A673 (cell line): Measurements from ENCODE around the gene GPATCH2. TPM values are rescaled to one million over a fixed set of nuclear protein-coding genes. Genes with fewer than 3 reads are reported as not detected.

Experiments used
- BruUV-seq: library from RNA; stranded (reverse); fragments of 400-500 nt; replicated peaks from 2 replicates; lab custom pipeline; 2021; lab: Mats Ljungman, UMichigan
- CTCF ChIA-PET: fragments of 300-600 bp; sonication (Branson Sonifier 250); formaldehyde crosslinking; loops from one replicate; lab custom pipeline; 2022; ENCODE audit warnings: antibody characterized with exemption; lab: Charles Lee
- POLR2A ChIA-PET: fragments of 300-600 bp; sonication (Branson Sonifier 250); formaldehyde crosslinking; loops from one replicate; lab custom pipeline; 2022; ENCODE audit warnings: antibody characterized with exemption; ENCODE audit not compliant: low non-redundant PET; lab: Charles Lee
- DNase-seq: peaks from one replicate; pipeline ENCODE4 v3.0.0-alpha.2; 2015; ENCODE audit warnings: low spot score
- H3K27ac ChIP-seq: fragments of 200-600 bp; sonication (generic); 2 replicates; pipeline ENCODE4 v1.5.1; 2016; ENCODE audit warnings: mixed run types, low read depth, mild to moderate bottlenecking, mixed read lengths, antibody characterized with exemption, low read length; ENCODE audit not compliant: poor library complexity, severe bottlenecking
- H3K27me3 ChIP-seq: fragments of 200-600 bp; sonication (generic); replicated peaks from 2 replicates; pipeline ENCODE4 v1.6.1; 2017; ENCODE audit warnings: mixed run types, low read depth, mild to moderate bottlenecking, mixed read lengths, antibody characterized with exemption, low read length; ENCODE audit not compliant: insufficient read depth, poor library complexity
- H3K36me3 ChIP-seq: fragments of 200-600 bp; sonication (generic); 2 replicates; pipeline ENCODE4 v1.6.1; 2016; ENCODE audit warnings: mixed run types, mild to moderate bottlenecking, mixed read lengths, antibody characterized with exemption, low read length; ENCODE audit not compliant: insufficient read depth, poor library complexity, severe bottlenecking
- H3K4me1 ChIP-seq: fragments of 200-600 bp; sonication (generic); 2 replicates; pipeline ENCODE4 v1.6.1; 2017; ENCODE audit warnings: mixed run types, mild to moderate bottlenecking, mixed read lengths, antibody characterized with exemption, low read length; ENCODE audit not compliant: insufficient read depth, poor library complexity, severe bottlenecking
- H3K4me3 ChIP-seq: fragments of 200-600 bp; sonication (generic); 2 replicates; pipeline ENCODE4 v1.5.1; 2016; ENCODE audit warnings: low read depth, mixed run types, mild to moderate bottlenecking, mixed read lengths, low read length; ENCODE audit not compliant: poor library complexity, severe bottlenecking
- H3K9me3 ChIP-seq: fragments of 200-600 bp; sonication (generic); 2 replicates; pipeline ENCODE4 v1.6.1; 2016; ENCODE audit warnings: mixed run types, low read depth, mild to moderate bottlenecking, mixed read lengths, antibody characterized with exemption, low read length; ENCODE audit not compliant: poor library complexity, severe bottlenecking
- EZH2 ChIP-seq: fragments of 200-600 bp; sonication (generic); IDR thresholded peaks from 2 replicates; pipeline ENCODE4 v1.6.1; 2017; ENCODE audit warnings: borderline replicate concordance, low read depth, mild to moderate bottlenecking, mixed read lengths, antibody characterized with exemption, low read length; ENCODE audit not compliant: poor library complexity, severe bottlenecking
- intact Hi-C: fragments of 100-400 bp; cut with micrococcal nuclease; formaldehyde crosslinking; loops from one replicate; pipeline ENCODE4 v1.10.0; 2022; ENCODE audit not compliant: unreplicated experiment
- total RNA-seq: library from RNA; stranded (reverse); gene quantifications from 2 replicates; pipeline ENCODE4 v1.2.3, GENCODE V29; 2021
- TF ChIP-seq, protein P1 (sequence below): fragments of 300-800, 200-600 bp; sonication (generic); conservative IDR thresholded peaks from 2 replicates; pipeline ENCODE4 v1.5.1; 2017; ENCODE audit warnings: low read depth, mild to moderate bottlenecking, antibody characterized with exemption, low read length, moderate library complexity, mixed read lengths

Gene GPATCH2
- total RNA-seq, 1 experiment from 2014 or later, result 15.3 TPM

DNA sequence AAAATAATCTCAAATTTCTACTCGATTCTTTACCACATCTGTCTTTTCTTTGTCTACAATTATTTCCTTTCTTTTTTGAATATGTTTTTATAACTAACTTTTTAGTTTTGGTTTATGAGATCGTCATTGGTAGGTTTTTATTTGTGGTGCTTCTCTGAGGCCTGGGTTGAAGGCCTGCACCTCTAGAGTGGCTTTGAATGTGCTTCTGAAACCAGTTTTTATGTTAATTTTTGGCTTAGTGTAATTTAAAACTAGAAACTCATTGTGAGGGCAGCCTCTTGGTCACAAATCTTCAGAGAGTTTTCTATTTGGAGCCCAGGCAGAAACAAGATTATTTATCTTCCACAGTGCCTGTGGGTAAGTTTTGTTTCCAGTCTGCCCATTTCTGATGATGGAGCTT lies 187.0 kb downstream of the GPATCH2 start:
- Histone ChIP-seq H3K9me3 (no peaks in the 10 kb centered on the region), H3K36me3 (no peaks in the 10 kb centered on the region), H3K4me1 (no peaks in the 10 kb centered on the region), H3K27me3 (no peaks in the 10 kb centered on the region), H3K4me3 (no peak overlapping the region), H3K27ac (no peak overlapping the region)
- no peak for TF ChIP-seq EZH2
- TF ChIP-seq, protein P1, sequence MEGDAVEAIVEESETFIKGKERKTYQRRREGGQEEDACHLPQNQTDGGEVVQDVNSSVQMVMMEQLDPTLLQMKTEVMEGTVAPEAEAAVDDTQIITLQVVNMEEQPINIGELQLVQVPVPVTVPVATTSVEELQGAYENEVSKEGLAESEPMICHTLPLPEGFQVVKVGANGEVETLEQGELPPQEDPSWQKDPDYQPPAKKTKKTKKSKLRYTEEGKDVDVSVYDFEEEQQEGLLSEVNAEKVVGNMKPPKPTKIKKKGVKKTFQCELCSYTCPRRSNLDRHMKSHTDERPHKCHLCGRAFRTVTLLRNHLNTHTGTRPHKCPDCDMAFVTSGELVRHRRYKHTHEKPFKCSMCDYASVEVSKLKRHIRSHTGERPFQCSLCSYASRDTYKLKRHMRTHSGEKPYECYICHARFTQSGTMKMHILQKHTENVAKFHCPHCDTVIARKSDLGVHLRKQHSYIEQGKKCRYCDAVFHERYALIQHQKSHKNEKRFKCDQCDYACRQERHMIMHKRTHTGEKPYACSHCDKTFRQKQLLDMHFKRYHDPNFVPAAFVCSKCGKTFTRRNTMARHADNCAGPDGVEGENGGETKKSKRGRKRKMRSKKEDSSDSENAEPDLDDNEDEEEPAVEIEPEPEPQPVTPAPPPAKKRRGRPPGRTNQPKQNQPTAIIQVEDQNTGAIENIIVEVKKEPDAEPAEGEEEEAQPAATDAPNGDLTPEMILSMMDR, result no peak
- BruUV-seq, result no TSS peak
- intact Hi-C loops, result no loop called here
- ChIA-PET POLR2A (no interaction called here), CTCF (no interaction called here)
- no peak for DNase-seq

DNA sequence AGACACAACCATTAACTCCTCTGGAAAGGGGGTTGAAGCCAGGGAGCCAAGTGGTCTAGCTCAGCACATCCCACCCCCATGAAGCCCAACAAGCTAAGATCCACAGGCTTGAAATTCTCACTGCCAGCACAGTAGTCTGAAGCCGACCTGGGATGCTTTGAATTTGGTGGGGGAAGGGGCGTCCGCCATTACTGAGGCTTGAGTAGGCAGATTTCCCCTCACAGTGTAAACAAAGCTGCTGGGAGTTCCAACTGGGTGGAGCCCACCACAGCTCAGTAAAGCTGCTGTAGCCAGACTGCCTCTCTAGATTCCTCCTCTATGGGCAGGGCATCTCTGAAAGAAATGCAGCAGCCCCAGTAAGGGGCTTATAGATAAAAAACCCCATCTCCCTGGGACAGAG lies 193.5 kb downstream of the GPATCH2 start:
- no peaks in the 10 kb centered on the region for H3K27me3 ChIP-seq
- no peaks in the 10 kb centered on the region for H3K9me3 ChIP-seq
- DNase-seq, result no peak
- no peak overlapping the region for H3K27ac ChIP-seq
- H3K4me3 ChIP-seq, result no peak overlapping the region
- no peaks in the 10 kb centered on the region for H3K4me1 ChIP-seq
- intact Hi-C loops, result no loop called here
- no peaks in the 10 kb centered on the region for H3K36me3 ChIP-seq
- no TSS peak for BruUV-seq
- ChIA-PET CTCF (no interaction called here), POLR2A (no interaction called here)
- TF ChIP-seq, protein P1, result no peak

DNA sequence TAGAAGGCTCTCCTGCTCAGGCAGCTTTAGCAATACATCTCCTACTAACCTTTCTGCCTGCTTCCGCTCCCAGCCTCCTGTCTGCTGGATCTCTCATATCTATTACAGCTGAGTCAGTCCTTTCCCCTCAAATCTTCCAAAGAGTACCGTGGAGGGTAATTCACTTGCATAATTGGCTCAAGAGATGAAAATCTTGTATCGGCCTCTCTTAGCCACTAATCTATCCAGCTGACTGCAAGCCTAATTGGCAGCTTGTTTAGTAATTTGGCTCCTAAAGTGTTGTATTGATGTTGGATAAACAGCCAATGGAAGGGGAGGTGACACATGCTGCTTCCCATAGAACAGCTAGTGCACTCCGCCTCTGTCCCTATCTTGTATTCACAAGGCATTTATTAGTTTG lies 195.7 kb downstream of the GPATCH2 start:
- H3K9me3 ChIP-seq, result no peaks in the 10 kb centered on the region
- no peak for DNase-seq
- BruUV-seq, result no TSS peak
- CTCF ChIA-PET, result no interaction called here
- no peak overlapping the region for H3K4me3 ChIP-seq
- no peaks in the 10 kb centered on the region for H3K27me3 ChIP-seq
- intact Hi-C loops, result no loop called here
- H3K36me3 ChIP-seq, result no peaks in the 10 kb centered on the region
- no peaks in the 10 kb centered on the region for H3K4me1 ChIP-seq
- POLR2A ChIA-PET, result no interaction called here
- no peak for TF ChIP-seq EZH2
- TF ChIP-seq, protein P1, result no peak
- no peak overlapping the region for H3K27ac ChIP-seq
